Measurements from ENCODE around the gene MACROD2. TPM values are rescaled to one million over a fixed set of nuclear protein-coding genes. Genes with fewer than 3 reads are reported as not detected.
"Not testable (repeated sequence)": the region's sequence is repeated elsewhere in the genome, so short reads cannot be mapped to it uniquely, and the experiment has no call there.

MACROD2 gene
- total RNA-seq, 2 donors from 2014 or later, result 0.95 to 4.2 TPM

DNA sequence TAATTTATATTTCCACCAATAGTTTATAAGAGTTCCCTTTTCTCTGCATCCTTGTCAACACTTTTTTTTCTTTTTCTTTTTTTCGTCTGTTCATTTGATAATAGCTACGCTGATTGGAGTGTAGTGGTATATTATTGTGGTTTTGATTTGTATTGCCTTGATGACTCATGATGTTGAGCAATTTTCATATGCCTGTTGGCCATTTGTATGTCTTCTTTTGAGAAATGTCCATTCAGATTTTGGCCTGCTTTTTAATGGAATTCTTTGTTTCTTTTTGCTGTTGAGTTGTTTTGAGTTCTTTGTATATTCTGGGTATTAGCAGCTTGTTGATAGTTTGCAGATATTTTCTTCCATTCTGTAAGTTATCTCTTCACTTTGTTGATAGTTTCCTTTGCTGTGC is 1804.6 kb downstream of the MACROD2 start:
- no peak overlapping the region for H3K27ac ChIP-seq
- TF ChIP-seq CTCF (IDR thresholded peaks at IDR 0.05), result no peak
- ATAC-seq (ENCODE audit: insufficient number of reproducible peaks, low FRiP score, low read depth) (no peak), DNase-seq (ENCODE audit: low spot score) (no peak)
- H3K36me3 ChIP-seq, result no peaks in the 10 kb centered on the region
- no peak overlapping the region for H3K4me3 ChIP-seq
- H3K9me3 ChIP-seq, result no peaks in the 10 kb centered on the region
- no peaks in the 10 kb centered on the region for H3K27me3 ChIP-seq (replicated peaks; ENCODE audit: insufficient read depth)
- no peaks in the 10 kb centered on the region for H3K4me1 ChIP-seq (ENCODE audit: control insufficient read depth in 1 of 2, low read depth in 2 of 2)

DNA sequence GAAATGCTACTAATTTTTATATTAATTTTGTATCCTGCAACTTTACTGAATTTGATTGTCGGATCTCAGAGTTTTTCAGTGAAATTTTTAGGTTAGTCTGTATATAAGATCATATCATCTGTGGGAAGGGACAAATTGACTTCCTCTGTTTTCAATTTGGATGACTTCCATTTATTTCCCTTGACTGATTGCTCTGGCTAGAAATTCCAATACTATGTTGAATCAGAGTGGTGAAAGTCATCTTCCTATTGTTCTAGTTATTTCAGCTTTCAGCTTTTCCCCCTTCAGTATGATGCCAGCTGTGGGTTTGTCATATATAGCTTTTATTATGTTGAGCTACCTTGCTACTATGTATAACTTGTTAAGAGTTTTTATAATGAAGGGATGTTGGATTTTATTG is 1806.7 kb downstream of the MACROD2 start:
- ATAC-seq (ENCODE audit: insufficient number of reproducible peaks, low FRiP score, low read depth), result no peak
- no peak overlapping the region for H3K27ac ChIP-seq

DNA sequence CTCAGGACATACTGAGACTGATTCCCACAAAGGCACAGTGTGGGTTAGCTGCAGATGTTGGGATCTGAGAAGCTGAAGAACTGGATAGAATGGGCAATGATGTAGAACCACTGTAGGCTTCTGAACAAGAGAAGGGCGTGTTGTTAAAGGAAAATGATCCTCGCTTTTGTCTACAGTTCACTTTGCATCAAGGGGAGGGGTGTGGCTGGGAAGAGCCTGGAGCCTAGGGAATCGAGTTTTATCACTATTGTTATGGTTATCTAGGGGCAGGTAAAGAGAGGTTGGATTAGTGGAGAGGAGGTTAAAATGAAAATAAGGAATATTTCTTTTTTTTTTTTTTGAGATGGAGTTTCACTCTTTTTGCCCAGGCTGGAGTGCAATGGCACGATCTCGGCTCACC is 1809.8 kb downstream of the MACROD2 start:
- H3K27ac ChIP-seq, result no peak overlapping the region
- H3K9me3 ChIP-seq, result no peaks in the 10 kb centered on the region
- H3K36me3 ChIP-seq, result no peaks in the 10 kb centered on the region
- TF ChIP-seq CTCF (IDR thresholded peaks at IDR 0.05), result no peak
- DNase-seq (ENCODE audit: low spot score) (no peak), ATAC-seq (ENCODE audit: insufficient number of reproducible peaks, low FRiP score, low read depth) (no peak)
- no peak overlapping the region for H3K4me3 ChIP-seq
- no peaks in the 10 kb centered on the region for H3K27me3 ChIP-seq (replicated peaks; ENCODE audit: insufficient read depth)
- no peaks in the 10 kb centered on the region for H3K4me1 ChIP-seq (ENCODE audit: control insufficient read depth in 1 of 2, low read depth in 2 of 2)

More for the DNA sequence above, 1806.7 kb downstream of the MACROD2 start:
- Histone ChIP-seq H3K4me1 (ENCODE audit: control insufficient read depth in 1 of 2, low read depth in 2 of 2) (no peaks in the 10 kb centered on the region), H3K9me3 (no peaks in the 10 kb centered on the region), H3K4me3 (no peak overlapping the region), H3K36me3 (no peaks in the 10 kb centered on the region), H3K27me3 (replicated peaks; ENCODE audit: insufficient read depth) (no peaks in the 10 kb centered on the region)
- no peak for DNase-seq (ENCODE audit: low spot score)
- no peak for TF ChIP-seq CTCF (IDR thresholded peaks at IDR 0.05)

GRCh38 chr20:15806105-15806504 is 1810.8 kb downstream of the MACROD2 start:
- Histone ChIP-seq H3K27me3 (replicated peaks; ENCODE audit: insufficient read depth) (no peaks in the 10 kb centered on the region), H3K4me3 (no peak overlapping the region), H3K36me3 (no peaks in the 10 kb centered on the region), H3K4me1 (ENCODE audit: control insufficient read depth in 1 of 2, low read depth in 2 of 2) (no peaks in the 10 kb centered on the region), H3K27ac (no peak overlapping the region), H3K9me3 (no peaks in the 10 kb centered on the region)
- no peak for ATAC-seq (ENCODE audit: insufficient number of reproducible peaks, low FRiP score, low read depth)
- TF ChIP-seq CTCF (IDR thresholded peaks at IDR 0.05), result no peak
- DNase-seq (ENCODE audit: low spot score), result no peak

- ATAC-seq (ENCODE audit: insufficient number of reproducible peaks, low FRiP score, low read depth) (no peak), DNase-seq (ENCODE audit: low spot score) (no peak)
- H3K4me1 ChIP-seq (ENCODE audit: control insufficient read depth in 1 of 2, low read depth in 2 of 2), result no peaks in the 10 kb centered on the region
- H3K9me3 ChIP-seq, result no peaks in the 10 kb centered on the region
- H3K27me3 ChIP-seq (replicated peaks; ENCODE audit: insufficient read depth), result no peaks in the 10 kb centered on the region
- no peak for TF ChIP-seq CTCF (IDR thresholded peaks at IDR 0.05)
- H3K36me3 ChIP-seq, result no peaks in the 10 kb centered on the region
- H3K27ac ChIP-seq, result no peak overlapping the region
- H3K4me3 ChIP-seq, result no peak overlapping the region
Measured at GRCh38 chr20:15807271-15807670, 1812.0 kb downstream of the MACROD2 start.

DNA sequence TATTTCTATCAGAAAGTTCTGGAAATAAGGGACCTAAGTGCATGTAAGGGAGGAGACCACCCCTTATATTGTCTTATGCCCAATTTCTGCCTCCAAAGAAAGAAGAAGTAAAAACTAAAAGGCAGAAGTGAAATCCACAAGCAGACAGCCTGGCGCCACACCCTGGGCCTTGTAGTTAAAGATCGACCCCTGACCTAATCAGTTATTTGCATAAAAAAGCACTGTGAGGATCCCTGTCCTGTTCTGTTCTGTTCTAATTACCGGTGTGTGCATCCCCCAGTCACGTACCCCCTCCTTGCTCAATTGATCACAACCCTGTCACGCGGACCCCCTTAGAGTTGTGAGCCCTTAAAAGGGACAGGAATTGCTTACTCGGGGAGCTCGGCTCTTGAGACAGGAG is 1812.5 kb downstream of the MACROD2 start:
- DNase-seq (ENCODE audit: low spot score); H3K36me3 ChIP-seq; ATAC-seq (ENCODE audit: insufficient number of reproducible peaks, low FRiP score, low read depth); H3K4me1 ChIP-seq (ENCODE audit: control insufficient read depth in 1 of 2, low read depth in 2 of 2); H3K9me3 ChIP-seq; H3K4me3 ChIP-seq; H3K27ac ChIP-seq; H3K27me3 ChIP-seq (replicated peaks; ENCODE audit: insufficient read depth): not testable (repeated sequence)
